HepG2 (cell line): ENCODE data around the gene SHROOM1. TPM values are rescaled to one million over a fixed set of nuclear protein-coding genes. Genes with fewer than 3 reads are reported as not detected.

Experiments
- ATF1 ChIP-seq: IDR thresholded peaks from 2 replicates; pipeline ENCODE4 v1.6.1; 2016; ENCODE audit warnings: mild to moderate bottlenecking, control low read depth
- ATF7 ChIP-seq, 2 experiments: fragments of 450-650 bp in 1 of 2; sonication (generic) in 1 of 2; formaldehyde crosslinking in 1 of 2; IDR thresholded peaks; 2 replicates each; pipeline versions ENCODE4 v1.4.0 to v1.6.1; 2016 to 2020; ENCODE audit warnings: antibody characterized with exemption in 1 of 2, mild to moderate bottlenecking in 1 of 2, missing genetic modification reagents in 1 of 2
- CHCHD3 ChIP-seq: sonication (generic); formaldehyde crosslinking; IDR thresholded peaks from 2 replicates; pipeline ENCODE4 v1.8.0; 2022; ENCODE audit warnings: mild to moderate bottlenecking, missing genetic modification reagents, moderate library complexity
- CSRNP1 ChIP-seq: sonication (generic); formaldehyde crosslinking; IDR thresholded peaks from 2 replicates; pipeline ENCODE4 v1.8.1; 2023; ENCODE audit warnings: mild to moderate bottlenecking, missing genetic modification reagents
- EED ChIP-seq: sonication (generic); formaldehyde crosslinking; IDR thresholded peaks from 2 replicates; pipeline ENCODE4 v1.5.0; 2020; ENCODE audit warnings: mild to moderate bottlenecking, missing genetic modification reagents
- GABPB1 ChIP-seq: IDR thresholded peaks from 2 replicates; pipeline ENCODE4 v1.6.1; 2016; ENCODE audit warnings: mild to moderate bottlenecking, missing genetic modification reagents, moderate library complexity, missing compliant biosample characterization
- HNRNPLL ChIP-seq: fragments of 200-400 bp; formaldehyde crosslinking; IDR thresholded peaks from 2 replicates; pipeline ENCODE4 v1.6.1; 2017; ENCODE audit warnings: mild to moderate bottlenecking, low read depth, low read length; ENCODE audit not compliant: poor library complexity, severe bottlenecking
- IRF9 ChIP-seq: sonication (generic); formaldehyde crosslinking; IDR thresholded peaks from 2 replicates; pipeline ENCODE4 v1.8.0; 2022; ENCODE audit warnings: missing genetic modification reagents, mild to moderate bottlenecking, borderline replicate concordance
- KAT8 ChIP-seq: IDR thresholded peaks from 2 replicates; pipeline ENCODE4 v1.6.1; 2016; ENCODE audit warnings: missing genetic modification reagents, missing compliant biosample characterization
- MIXL1 ChIP-seq: IDR thresholded peaks from 2 replicates; pipeline ENCODE4 v1.6.1; 2016
- PPARG ChIP-seq: conservative IDR thresholded peaks from 2 replicates; pipeline ENCODE4 v1.6.1; 2016; ENCODE audit warnings: missing biosample characterization, missing genetic modification reagents
- RERE ChIP-seq: IDR thresholded peaks from 2 replicates; pipeline ENCODE4 v1.6.1; 2016; ENCODE audit warnings: low read depth, missing genetic modification reagents, missing compliant biosample characterization
- SOX6 ChIP-seq, 2 experiments: fragments of 450-650 bp in 1 of 2; sonication (generic) in 1 of 2; formaldehyde crosslinking in 1 of 2; IDR thresholded peaks; 2 replicates each; pipeline versions ENCODE4 v1.4.0 to v1.6.1; 2017 to 2020; ENCODE audit warnings: antibody characterized with exemption in 1 of 2, mild to moderate bottlenecking in 1 of 2, missing genetic modification reagents in 1 of 2
- SSRP1 ChIP-seq: IDR thresholded peaks from 2 replicates; pipeline ENCODE4 v1.6.1; 2016; ENCODE audit warnings: control low read depth
- TCF12 ChIP-seq, 2 experiments: fragments of 450-650 bp in 1 of 2; sonication (generic) in 1 of 2; formaldehyde crosslinking in 1 of 2; IDR thresholded peaks; 2 replicates each; pipeline versions ENCODE4 v1.6.1 to v1.8.0; 2017 to 2022; ENCODE audit warnings: antibody characterized with exemption in 1 of 2, mild to moderate bottlenecking in 1 of 2, missing genetic modification reagents in 1 of 2, moderate library complexity in 1 of 2
- ZNF296 ChIP-seq: sonication (generic); formaldehyde crosslinking; conservative IDR thresholded peaks from 2 replicates; pipeline ENCODE4 v1.5.0; 2020; ENCODE audit warnings: mild to moderate bottlenecking, missing genetic modification reagents
- ZNF720 ChIP-seq: sonication (generic); formaldehyde crosslinking; IDR thresholded peaks from 2 replicates; pipeline ENCODE4 v1.4.0; 2020; ENCODE audit warnings: missing genetic modification reagents
- ZNF724P ChIP-seq: sonication (generic); formaldehyde crosslinking; IDR thresholded peaks from 2 replicates; pipeline ENCODE4 v1.8.0; 2022; ENCODE audit warnings: missing genetic modification reagents, borderline replicate concordance
- ZZZ3 ChIP-seq: sonication (generic); formaldehyde crosslinking; IDR thresholded peaks from 2 replicates; pipeline ENCODE4 v1.4.0; 2020; ENCODE audit warnings: missing genetic modification reagents, mild to moderate bottlenecking, borderline replicate concordance
- polyA plus RNA-seq, 8 experiments: library from polyadenylated mRNA; depleted of rRNA in 3 of 8; stranded (reverse) in 7 of 8; unstranded in 1 of 8; fragments of >200 nt; fragmentation: Illumina TruSeq in 4 of 8; extraction: Trizol in 4 of 8; gene quantifications; 2 replicates each; pipeline versions ENCODE4 v1.2.1 to v1.2.3, GENCODE V29; 2011 to 2016; ENCODE audit warnings: low read depth in 4 of 8, missing spikeins in 1 of 8, mixed read lengths in 1 of 8; ENCODE audit not compliant: insufficient read depth in 1 of 8
- total RNA-seq, 5 experiments: library from RNA; depleted of rRNA; stranded (reverse); fragments of >200 nt; fragmentation: Illumina TruSeq; extraction: Trizol; gene quantifications; 2 replicates each; pipeline ENCODE4 v1.2.3, GENCODE V29; 2016; ENCODE audit warnings: low read depth in 1 of 5

The SHROOM1 gene
- total and polyA plus RNA-seq, 2 of the 13 experiments (the other 11 are each of a cell fraction or from before 2014, with no cell fraction given): 18.2 to 25.7 TPM

- TF ChIP-seq CSRNP1 (CRISPR knock-in tag) (0 out of 2 replicates have a peak, but pooled peaks have one; percentile 19), SOX6 (IDR thresholded peaks at IDR 0.05) (no peak), SOX6 (CRISPR knock-in tag; IDR thresholded peaks at IDR 0.05) (peak; percentile 95), ATF1 (CRISPR knock-in tag) (0 out of 2 replicates have a peak, but pooled peaks have one; percentile 52), RERE (CRISPR knock-in tag) (peak; percentile 53; the same call in 1 of the 2 replicates), EED (no peak), ZNF296 (no peak), ZNF720 (CRISPR knock-in tag) (no peak), SSRP1 (CRISPR knock-in tag) (peak; percentile 81; the same call in 1 of the 2 replicates), ATF7 (IDR thresholded peaks at IDR 0.05) (peak; percentile 30; the same call in 1 of the 2 replicates), ATF7 (CRISPR knock-in tag; IDR thresholded peaks at IDR 0.05) (peak; percentile 76; the same call in 1 of the 2 replicates), CHCHD3 (CRISPR knock-in tag) (no peak), TCF12 (IDR thresholded peaks at IDR 0.05) (no peak), TCF12 (CRISPR knock-in tag; IDR thresholded peaks at IDR 0.05) (peak; percentile 79; the same call in 1 of the 2 replicates), ZZZ3 (CRISPR knock-in tag) (peak; percentile 48; the same call in 1 of the 2 replicates), ZNF724P (CRISPR knock-in tag) (peak; percentile 66; the same call in 1 of the 2 replicates), PPARG (CRISPR knock-in tag) (peak; percentile 92), KAT8 (CRISPR knock-in tag) (peak; percentile 71; the same call in 1 of the 2 replicates), IRF9 (0 out of 2 replicates have a peak, but pooled peaks have one; percentile 17), GABPB1 (CRISPR knock-in tag) (peak; percentile 20; the same call in 1 of the 2 replicates), MIXL1 (CRISPR knock-in tag) (peak; percentile 81), HNRNPLL (no peak)
Observed at GRCh38 chr5:132873119-132873929, 42.9 kb upstream of the SHROOM1 start, which contains the start of gene LEAP2 (continued).
